CD14-positive monocyte (primary cell): ENCODE measurements around the gene SLC6A7. TPM values are rescaled to one million over a fixed set of nuclear protein-coding genes. Genes with fewer than 3 reads are reported as not detected.

ENCODE experiments used
- DNase-seq, 3 donors: peaks; one replicate each; pipeline ENCODE4 v3.0.0-alpha.2; 2011 to 2022
- H2AFZ ChIP-seq: 2 replicates; pipeline ENCODE4 v1.6.0; 2012; ENCODE audit warnings: mild to moderate bottlenecking, low read depth, low read length, inconsistent platforms; ENCODE audit not compliant: insufficient read depth, poor library complexity, severe bottlenecking
- H3K27ac ChIP-seq, 2 donors: 1 replicate in 1 of 2; 2 replicates in 1 of 2; pipeline ENCODE4 v1.5.1; 2012 to 2013; ENCODE audit warnings: low read length in 2 of 2, control low read depth in 1 of 2, inconsistent platforms in 1 of 2, low read depth in 1 of 2, mild to moderate bottlenecking in 1 of 2
- H3K27me3 ChIP-seq, 2 donors: one replicate each; pipeline versions ENCODE4 v1.6.0 to v1.6.1; 2011 to 2013; ENCODE audit warnings: low read length in 2 of 2; ENCODE audit not compliant: control insufficient read depth in 2 of 2, insufficient read depth in 2 of 2
- H3K36me3 ChIP-seq, 2 donors: replicated peaks in 1 of 2; 1 replicate in 1 of 2; 2 replicates in 1 of 2; pipeline versions ENCODE4 v1.5.1 to v1.6.1; 2012 to 2013; ENCODE audit warnings: low read length in 2 of 2, control low read depth in 1 of 2, inconsistent platforms in 1 of 2, mild to moderate bottlenecking in 1 of 2; ENCODE audit not compliant: insufficient read depth in 2 of 2, control insufficient read depth in 1 of 2
- H3K4me1 ChIP-seq, 2 donors: 1 replicate in 1 of 2; 2 replicates in 1 of 2; pipeline versions ENCODE4 v1.5.1 to v1.6.1; 2012 to 2013; ENCODE audit warnings: low read length in 2 of 2, control low read depth in 1 of 2, inconsistent platforms in 1 of 2, mild to moderate bottlenecking in 1 of 2, moderate library complexity in 1 of 2; ENCODE audit not compliant: insufficient read depth in 2 of 2, control insufficient read depth in 1 of 2
- H3K4me2 ChIP-seq: replicated peaks from 2 replicates; pipeline ENCODE3; 2012; ENCODE audit warnings: low read length, moderate library complexity, mild to moderate bottlenecking; ENCODE audit not compliant: poor library complexity, severe bottlenecking; ENCODE audit errors: extremely low read depth
- H3K4me3 ChIP-seq, 3 experiments: fragments of 200-600 bp in 1 of 3; sonication (generic) in 1 of 3; replicated peaks in 1 of 3; 1 replicate in 2 of 3; 2 replicates in 1 of 3; pipeline ENCODE4 v1.5.1; 2011 to 2013; ENCODE audit warnings: low read length in 3 of 3, mild to moderate bottlenecking in 3 of 3, control low read depth in 2 of 3, low read depth in 2 of 3, inconsistent platforms in 1 of 3, moderate library complexity in 1 of 3
- H3K79me2 ChIP-seq: 2 replicates; pipeline ENCODE4 v1.6.0; 2012; ENCODE audit warnings: mild to moderate bottlenecking, control low read depth, inconsistent platforms, low read length, moderate library complexity; ENCODE audit not compliant: insufficient read depth
- H3K9ac ChIP-seq: 2 replicates; pipeline ENCODE4 v1.6.0; 2017; ENCODE audit warnings: low read length, mild to moderate bottlenecking; ENCODE audit not compliant: insufficient read depth, poor library complexity, severe bottlenecking
- H3K9me3 ChIP-seq, 2 donors: replicated peaks in 1 of 2; 1 replicate in 1 of 2; 2 replicates in 1 of 2; pipeline versions ENCODE4 v1.5.1 to v1.6.1; 2012 to 2013; ENCODE audit warnings: low read length in 2 of 2, control low read depth in 1 of 2; ENCODE audit not compliant: control insufficient read depth in 1 of 2, insufficient read depth in 1 of 2
- H4K20me1 ChIP-seq: 2 replicates; pipeline ENCODE4 v1.6.0; 2012; ENCODE audit warnings: mild to moderate bottlenecking, low read length, control low read depth, moderate library complexity; ENCODE audit not compliant: insufficient read depth
- H3K27ac Mint-ChIP-seq, 7 donors: one replicate each; pipeline ENCODE4 v1.8.0; 2020; ENCODE audit warnings: mild to moderate bottlenecking in 7 of 7, mixed read lengths in 7 of 7, moderate library complexity in 6 of 7, inconsistent platforms in 2 of 7
- H3K27me3 Mint-ChIP-seq, 3 donors: one replicate each; pipeline ENCODE4 v1.8.0; 2021 to 2022; ENCODE audit warnings: low read depth in 3 of 3, mild to moderate bottlenecking in 3 of 3, mixed read lengths in 3 of 3, moderate library complexity in 3 of 3, inconsistent platforms in 1 of 3
- H3K36me3 Mint-ChIP-seq, 2 donors: one replicate each; pipeline ENCODE4 v1.8.0; 2020; ENCODE audit warnings: mixed read lengths in 2 of 2, inconsistent platforms in 1 of 2, mild to moderate bottlenecking in 1 of 2
- H3K4me1 Mint-ChIP-seq: one replicate; pipeline ENCODE4 v1.8.0; 2020; ENCODE audit warnings: mild to moderate bottlenecking, mixed read lengths
- H3K4me3 Mint-ChIP-seq, 2 donors: one replicate each; pipeline ENCODE4 v1.8.0; 2020; ENCODE audit warnings: mild to moderate bottlenecking in 2 of 2, mixed read lengths in 2 of 2, moderate library complexity in 1 of 2
- H3K9me3 Mint-ChIP-seq, 7 donors: one replicate each; pipeline ENCODE4 v1.8.0; 2020 to 2022; ENCODE audit warnings: mixed read lengths in 7 of 7, mild to moderate bottlenecking in 6 of 7, moderate library complexity in 6 of 7, inconsistent platforms in 2 of 7
- WGBS: methylation state at CpG from one replicate; pipeline ENCODE4 v1.1.5; 2013; ENCODE audit warnings: missing lambda C conversion rate; ENCODE audit not compliant: insufficient coverage; 5-methylcytosine and 5-hydroxymethylcytosine counted together
- intact Hi-C, 2 donors: fragments of 100-400 bp; cut with micrococcal nuclease; formaldehyde crosslinking; loops; one replicate each; pipeline versions ENCODE4 v1.15.0 to v1.15.1; 2023
- polyA minus RNA-seq: library from RNA; depleted of rRNA, polyadenylated mRNA; stranded (reverse); fragments of >200 nt; gene quantifications from 2 replicates; pipeline ENCODE4 v1.2.3, GENCODE V29; 2012
- polyA plus RNA-seq, 3 donors: library from polyadenylated mRNA; depleted of rRNA in 1 of 3; unstranded in 2 of 3; stranded (reverse) in 1 of 3; fragments of 300-500 nt in 2 of 3; fragments of >200 nt in 1 of 3; fragmentation: Illumina TruSeq in 2 of 3; gene quantifications; 1 replicate in 2 of 3; 2 replicates in 1 of 3; pipeline ENCODE4 v1.2.3, GENCODE V29; 2012 to 2021
- total RNA-seq, 12 experiments: library from RNA in 1 of 12; stranded (reverse) in 1 of 12; fragments of 120-200 nt in 1 of 12; gene quantifications; one replicate each; pipeline ENCODE4 v1.2.4 and lab custom pipeline; 2013 to 2026; ENCODE audit warnings: mixed read lengths in 6 of 12, inconsistent platforms in 1 of 12
- TF ChIP-seq, protein P1 (sequence below): fragments of 200-600 bp; IDR thresholded peaks from one replicate; pipeline ENCODE4 v1.8.0; 2022; ENCODE audit warnings: antibody characterized with exemption, mild to moderate bottlenecking

Gene SLC6A7
- total RNA-seq (2013), result 0.04 TPM
- under 1 TPM in 1 of 3 donors, not detected in 2; 0.07 TPM for polyA plus RNA-seq
- 0.28 and 0.64 TPM in 2 replicates for polyA minus RNA-seq
- 0 to 2.4 (median 0.34) reads per million in 11 experiments for total RNA-seq (lab: John Stamatoyannopoulos, UW)

DNA sequence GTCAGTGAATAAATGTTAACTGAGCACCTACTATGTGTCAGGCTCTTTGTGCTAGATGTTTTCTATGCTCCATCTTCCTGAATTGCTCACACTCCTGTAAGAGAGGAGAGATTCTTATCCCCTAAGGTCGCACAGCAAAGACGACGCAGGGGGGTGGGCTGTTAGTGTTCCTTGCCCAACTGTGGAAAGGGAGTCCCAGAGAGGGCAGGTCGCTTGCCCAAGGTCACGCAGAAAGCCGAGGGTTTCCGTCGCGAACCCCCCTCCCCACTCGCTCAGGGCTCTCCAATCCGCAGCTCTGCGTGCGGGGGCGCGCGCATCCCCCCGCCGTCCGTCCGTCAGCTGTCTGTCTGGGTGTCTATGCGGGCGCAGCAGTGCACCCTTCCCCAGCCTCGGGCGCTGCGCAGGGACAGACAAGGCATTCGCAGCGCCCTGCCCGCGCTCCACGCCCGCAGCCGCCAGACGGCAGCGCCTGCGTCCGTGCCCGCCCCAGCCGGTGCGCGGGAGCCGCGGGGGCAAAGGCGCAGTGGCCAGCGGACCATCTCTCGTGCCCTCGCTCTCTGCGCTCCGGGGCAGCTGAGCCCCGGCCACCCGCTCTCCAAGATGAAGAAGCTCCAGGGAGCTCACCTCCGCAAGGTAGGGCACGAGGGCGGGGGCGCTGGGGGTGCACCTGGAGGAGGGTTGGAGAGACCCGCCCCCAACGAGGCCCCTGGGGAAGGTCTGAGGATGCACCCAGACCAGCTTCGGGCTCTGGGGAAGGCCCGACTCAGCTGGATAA is at the start of gene SLC6A7:
SLC6A7 (plus strand) TSS at position 335 of the 775 bp plus-strand sequence; CDS start at position 601, 266 bp downstream.
- Histone ChIP-seq H3K4me3 (no peak within 1 kb of the TSS), H2AFZ (no peak within 1 kb of the TSS), H4K20me1 (no peaks in the 10 kb centered on the region), H3K79me2 (no peaks in the 10 kb centered on the region), H3K9me3 (no peaks in the 10 kb centered on the region), H3K36me3 (no peaks in the 10 kb centered on the region), H3K9ac (no peak within 1 kb of the TSS), H3K4me1 (peaks cover 20% of the 10 kb centered on the region in 2 donors), H3K27ac (no peak within 1 kb of the TSS), H3K4me2 (no peak within 1 kb of the TSS), H3K27me3 (peaks cover 24 to 46% of the 10 kb centered on the region in 2 donors)
- Mint-ChIP-seq H3K4me1 (peaks cover 29% of the 10 kb centered on the region), H3K27me3 (peaks cover 36 to 56% (median 54%) of the 10 kb centered on the region in 3 donors), H3K36me3 (no peaks in the 10 kb centered on the region), H3K27ac (peak within 1 kb of the TSS in 2 of 7 donors; percentile 60 to 61), H3K4me3 (peak within 1 kb of the TSS in 1 of 2 donors; percentile 70), H3K9me3 (peaks cover 0 to 3% (median 0%) of the 10 kb centered on the region in 7 donors)
- TF ChIP-seq, protein P1, sequence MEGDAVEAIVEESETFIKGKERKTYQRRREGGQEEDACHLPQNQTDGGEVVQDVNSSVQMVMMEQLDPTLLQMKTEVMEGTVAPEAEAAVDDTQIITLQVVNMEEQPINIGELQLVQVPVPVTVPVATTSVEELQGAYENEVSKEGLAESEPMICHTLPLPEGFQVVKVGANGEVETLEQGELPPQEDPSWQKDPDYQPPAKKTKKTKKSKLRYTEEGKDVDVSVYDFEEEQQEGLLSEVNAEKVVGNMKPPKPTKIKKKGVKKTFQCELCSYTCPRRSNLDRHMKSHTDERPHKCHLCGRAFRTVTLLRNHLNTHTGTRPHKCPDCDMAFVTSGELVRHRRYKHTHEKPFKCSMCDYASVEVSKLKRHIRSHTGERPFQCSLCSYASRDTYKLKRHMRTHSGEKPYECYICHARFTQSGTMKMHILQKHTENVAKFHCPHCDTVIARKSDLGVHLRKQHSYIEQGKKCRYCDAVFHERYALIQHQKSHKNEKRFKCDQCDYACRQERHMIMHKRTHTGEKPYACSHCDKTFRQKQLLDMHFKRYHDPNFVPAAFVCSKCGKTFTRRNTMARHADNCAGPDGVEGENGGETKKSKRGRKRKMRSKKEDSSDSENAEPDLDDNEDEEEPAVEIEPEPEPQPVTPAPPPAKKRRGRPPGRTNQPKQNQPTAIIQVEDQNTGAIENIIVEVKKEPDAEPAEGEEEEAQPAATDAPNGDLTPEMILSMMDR, result no peak
- WGBS, result 4% methylated on average over 54 of the region's 58 CpGs
- intact Hi-C loops, result no loop called here
- no peak for DNase-seq

DNA sequence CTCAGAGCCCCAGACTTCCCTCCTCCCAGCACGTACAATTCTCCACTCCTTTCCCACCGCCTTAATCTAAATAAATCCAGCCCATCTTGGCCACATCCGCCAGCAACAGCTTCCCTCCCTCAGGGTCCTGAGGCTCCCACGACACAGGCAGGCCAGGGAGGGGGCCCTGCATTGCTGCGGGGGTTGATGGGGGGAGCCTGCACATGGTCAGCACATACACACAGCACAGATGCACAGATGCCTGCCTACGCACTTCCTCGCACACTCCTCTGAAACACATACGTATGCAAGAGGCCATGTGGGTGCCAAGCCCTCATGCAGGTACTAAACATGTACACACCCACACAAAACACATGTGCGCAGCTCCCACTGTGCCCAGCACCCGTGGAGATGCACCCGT is 49.0 kb upstream of the SLC6A7 start:
- no peaks in the 10 kb centered on the region for H3K9me3 Mint-ChIP-seq
- Histone ChIP-seq H3K9ac (no peak overlapping the region), H3K79me2 (no peaks in the 10 kb centered on the region), H2AFZ (no peak overlapping the region), H3K4me1 (peaks cover 39 to 40% of the 10 kb centered on the region in 2 donors), H3K36me3 (no peaks in the 10 kb centered on the region), H3K9me3 (no peaks in the 10 kb centered on the region), H4K20me1 (no peaks in the 10 kb centered on the region), H3K4me3 (no peak overlapping the region), H3K27ac (no peak overlapping the region), H3K27me3 (no peaks in the 10 kb centered on the region), H3K4me2 (no peak overlapping the region)
- no peak overlapping the region for H3K4me3 Mint-ChIP-seq
- TF ChIP-seq, protein P1, result no peak
- 86% methylated on average over 9 of the region's 11 CpGs for WGBS
- no peak for DNase-seq
- peaks cover 0 to 8% (median 3%) of the 10 kb centered on the region in 3 donors for H3K27me3 Mint-ChIP-seq
- peaks cover 2 to 3% of the 10 kb centered on the region in 2 donors for H3K36me3 Mint-ChIP-seq
- peak overlapping the region in 5 of 7 donors; percentile 26 to 96 (median 71) for H3K27ac Mint-ChIP-seq
- intact Hi-C loops, result no loop called here
- peaks cover 38% of the 10 kb centered on the region for H3K4me1 Mint-ChIP-seq
